ENCODE measurements around the gene PXK. TPM values are rescaled to one million over a fixed set of nuclear protein-coding genes. Genes with fewer than 3 reads are reported as not detected.

PXK gene
- total RNA-seq, 2 experiments from 2014 or later: 68.7 to 125 TPM

DNA sequence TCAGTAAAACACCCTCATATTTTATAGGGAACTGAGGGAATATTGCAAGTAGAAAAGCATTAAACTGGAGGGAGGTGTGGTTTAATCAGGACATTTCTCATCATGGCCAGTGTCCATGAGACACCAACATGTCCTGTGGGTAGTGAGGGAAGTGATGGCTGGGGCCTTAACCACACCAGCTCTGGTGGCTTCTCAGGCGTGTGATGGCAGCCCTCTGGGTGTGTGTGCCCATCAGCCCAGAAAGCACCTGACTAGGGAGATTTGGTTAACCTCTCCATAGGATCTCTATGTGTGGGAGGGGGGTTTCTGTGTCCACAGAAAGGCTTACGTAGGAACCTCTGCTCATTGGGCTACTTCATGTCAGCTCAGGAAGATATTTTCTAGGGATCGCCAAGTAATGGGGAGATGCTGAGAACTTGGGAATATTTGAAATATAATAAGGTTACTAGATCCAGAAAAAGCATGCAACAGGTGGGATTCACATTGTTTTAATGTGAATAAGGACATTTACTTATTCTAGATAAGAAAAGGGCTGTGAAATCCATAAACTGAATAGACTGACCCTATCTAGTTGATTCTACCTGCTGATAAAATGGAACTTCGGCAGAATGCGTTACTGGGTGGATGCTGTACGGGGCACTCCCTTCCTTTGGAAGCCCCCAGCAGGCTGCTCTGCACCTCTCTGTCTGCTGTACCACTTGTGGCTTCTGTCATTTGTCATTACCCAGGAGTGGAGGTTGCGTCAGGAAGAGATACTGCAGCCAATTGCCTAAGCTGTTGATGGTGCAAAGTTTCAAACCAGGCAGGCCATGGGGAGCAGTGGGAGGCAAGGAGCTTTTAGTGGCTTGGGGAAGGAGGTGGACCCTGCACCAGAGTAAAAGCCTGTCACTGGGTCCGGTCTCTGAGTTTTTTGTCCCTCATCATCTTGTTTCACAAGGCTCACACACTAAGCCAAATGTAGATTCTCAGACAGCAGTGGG is 79.4 kb downstream of the PXK start:
- H3K9me3 ChIP-seq (ENCODE audit: low read length): no peaks in the 10 kb centered on the region
- peaks cover 17% of the 10 kb centered on the region for H3K4me1 ChIP-seq (ENCODE audit: insufficient read depth, low read length, poor library complexity, severe bottlenecking)
- no peak overlapping the region for H2AFZ ChIP-seq (ENCODE audit: low read length)
- intact Hi-C loops (cut with micrococcal nuclease; ENCODE audit: unreplicated experiment): loop anchor here (5.0 to 10.0 kb wide), 2 partner anchors 105 to 237 kb away; partner anchors contain the start of genes HTD2 and RPP14
- no peaks in the 10 kb centered on the region for H4K20me1 ChIP-seq (ENCODE audit: insufficient read depth, low read length)
- BruUV-seq (replicated peaks): no TSS peak
- TF ChIP-seq, protein P1, sequence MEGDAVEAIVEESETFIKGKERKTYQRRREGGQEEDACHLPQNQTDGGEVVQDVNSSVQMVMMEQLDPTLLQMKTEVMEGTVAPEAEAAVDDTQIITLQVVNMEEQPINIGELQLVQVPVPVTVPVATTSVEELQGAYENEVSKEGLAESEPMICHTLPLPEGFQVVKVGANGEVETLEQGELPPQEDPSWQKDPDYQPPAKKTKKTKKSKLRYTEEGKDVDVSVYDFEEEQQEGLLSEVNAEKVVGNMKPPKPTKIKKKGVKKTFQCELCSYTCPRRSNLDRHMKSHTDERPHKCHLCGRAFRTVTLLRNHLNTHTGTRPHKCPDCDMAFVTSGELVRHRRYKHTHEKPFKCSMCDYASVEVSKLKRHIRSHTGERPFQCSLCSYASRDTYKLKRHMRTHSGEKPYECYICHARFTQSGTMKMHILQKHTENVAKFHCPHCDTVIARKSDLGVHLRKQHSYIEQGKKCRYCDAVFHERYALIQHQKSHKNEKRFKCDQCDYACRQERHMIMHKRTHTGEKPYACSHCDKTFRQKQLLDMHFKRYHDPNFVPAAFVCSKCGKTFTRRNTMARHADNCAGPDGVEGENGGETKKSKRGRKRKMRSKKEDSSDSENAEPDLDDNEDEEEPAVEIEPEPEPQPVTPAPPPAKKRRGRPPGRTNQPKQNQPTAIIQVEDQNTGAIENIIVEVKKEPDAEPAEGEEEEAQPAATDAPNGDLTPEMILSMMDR (conservative IDR thresholded peaks at IDR 0.05; ENCODE audit: low read length): no peak
- no peak for TF ChIP-seq EZH2phosphoT487 (IDR thresholded peaks at IDR 0.05; ENCODE audit: borderline replicate concordance, low read depth, low read length)
- H3K79me2 ChIP-seq (ENCODE audit: insufficient read depth, low read depth, low read length): no peaks in the 10 kb centered on the region
- DNase-seq (ENCODE audit: low spot score): no peak
- H3K4me3 ChIP-seq (ENCODE audit: low read depth, low read length, poor library complexity, severe bottlenecking): no peak overlapping the region
- CTCF ChIA-PET (ENCODE audit: unreplicated experiment): no interaction called here
- POLR2A ChIA-PET: interaction anchor here (0.8 to 1.8 kb wide), 4 partner anchors 20 to 1311 kb away, joined by 3 to 5 read pairs (median 4); no protein-coding TSS in a partner anchor
- H3K9me2 ChIP-seq (ENCODE audit: insufficient read depth, low read length): no peaks in the 10 kb centered on the region
- H3K27ac ChIP-seq (ENCODE audit: low read depth, low read length, poor library complexity, severe bottlenecking): no peak overlapping the region
- H3K36me3 ChIP-seq (ENCODE audit: insufficient read depth, low read length): peaks cover 99% of the 10 kb centered on the region
- no peak overlapping the region for H3K4me2 ChIP-seq (ENCODE audit: low read length)

DNA sequence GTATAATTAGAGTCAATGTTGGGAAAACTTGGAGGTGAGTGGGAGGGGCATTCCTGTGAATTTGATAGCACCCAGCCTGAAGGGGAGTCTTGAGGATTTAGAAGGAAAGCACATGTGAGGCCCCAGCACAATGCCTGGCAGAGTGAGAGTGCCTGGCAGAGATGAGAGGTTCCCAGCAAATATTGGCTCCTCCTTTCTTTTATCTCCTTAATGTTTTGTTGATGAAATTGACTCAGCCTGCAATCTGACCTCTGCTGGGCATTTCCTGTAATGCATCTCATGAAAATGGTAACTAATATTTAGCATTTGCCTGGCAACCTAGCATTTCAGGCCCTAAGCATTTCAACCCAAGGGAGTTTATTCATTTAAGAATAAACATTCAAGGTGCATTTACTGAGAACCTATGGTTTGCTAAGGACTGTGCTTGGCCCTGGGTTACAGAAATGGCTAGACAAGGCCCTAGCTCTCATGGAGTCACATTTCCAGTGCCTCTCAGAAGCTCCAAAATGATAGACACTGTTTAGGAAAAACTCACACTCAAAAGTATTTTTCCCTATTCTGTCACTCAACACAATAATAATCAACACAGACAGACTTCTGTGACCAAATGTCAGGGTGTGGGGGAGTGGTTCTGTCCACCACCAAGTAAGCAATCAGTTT is 82.0 kb downstream of the PXK start:
- no peak overlapping the region for H3K4me2 ChIP-seq (ENCODE audit: low read length)
- H3K9me2 ChIP-seq (ENCODE audit: insufficient read depth, low read length): no peaks in the 10 kb centered on the region
- H2AFZ ChIP-seq (ENCODE audit: low read length): no peak overlapping the region
- no peaks in the 10 kb centered on the region for H3K79me2 ChIP-seq (ENCODE audit: insufficient read depth, low read depth, low read length)
- intact Hi-C loops (cut with micrococcal nuclease; ENCODE audit: unreplicated experiment): loop anchor here (1.0 to 10.0 kb wide), 4 partner anchors 81 to 240 kb away; partner anchors contain the start of genes HTD2 and RPP14
- no peak overlapping the region for H3K4me3 ChIP-seq (ENCODE audit: low read depth, low read length, poor library complexity, severe bottlenecking)
- BruUV-seq (replicated peaks): no TSS peak
- H3K9me3 ChIP-seq (ENCODE audit: low read length): no peaks in the 10 kb centered on the region
- POLR2A ChIA-PET: interaction anchor here (0.6 to 1.1 kb wide), 3 partner anchors 55 to 98 kb away, joined by 3 to 6 read pairs (median 3); no protein-coding TSS in a partner anchor
- DNase-seq (ENCODE audit: low spot score): peak; percentile 76
- H3K27ac ChIP-seq (ENCODE audit: low read depth, low read length, poor library complexity, severe bottlenecking): no peak overlapping the region
- peaks cover 99% of the 10 kb centered on the region for H3K36me3 ChIP-seq (ENCODE audit: insufficient read depth, low read length)
- H3K4me1 ChIP-seq (ENCODE audit: insufficient read depth, low read length, poor library complexity, severe bottlenecking): peaks cover 11% of the 10 kb centered on the region
- no peaks in the 10 kb centered on the region for H4K20me1 ChIP-seq (ENCODE audit: insufficient read depth, low read length)
- CTCF ChIA-PET (ENCODE audit: unreplicated experiment): interaction anchor here (0.8 kb wide), 1 partner anchor 81 kb away, joined by 3 read pairs; no protein-coding TSS in a partner anchor
- no peak for TF ChIP-seq EZH2phosphoT487 (IDR thresholded peaks at IDR 0.05; ENCODE audit: borderline replicate concordance, low read depth, low read length)
- TF ChIP-seq, protein P1 (conservative IDR thresholded peaks at IDR 0.05; ENCODE audit: low read length): peak; percentile 88

Data from OCI-LY7 (cell line).